ENCODE data around the gene METTL8.

The METTL8 gene

GRCh38 chr2:171452773-171453172, 19.0 kb upstream of the METTL8 start:
- H3K4me3 ChIP-seq (ENCODE audit: low read depth in 1 of 2, low read length in 1 of 2): no peak overlapping the region
- no peak overlapping the region for H3K27ac ChIP-seq
- TF ChIP-seq CTCF (IDR thresholded peaks at IDR 0.05): no peak
- peaks cover 4% of the 10 kb centered on the region for H3K36me3 ChIP-seq
- no peaks in the 10 kb centered on the region for H3K9me3 ChIP-seq
- no peaks in the 10 kb centered on the region for H3K4me1 ChIP-seq (ENCODE audit: control insufficient read depth in 1 of 2, insufficient read depth in 1 of 2, low read depth in 1 of 2, low read length in 1 of 2)
- no peaks in the 10 kb centered on the region for H3K27me3 ChIP-seq

GRCh38 chr2:171451074-171451473, 17.3 kb upstream of the METTL8 start:
- Histone ChIP-seq H3K4me1 (ENCODE audit: control insufficient read depth in 1 of 2, insufficient read depth in 1 of 2, low read depth in 1 of 2, low read length in 1 of 2) (no peaks in the 10 kb centered on the region), H3K9me3 (no peaks in the 10 kb centered on the region), H3K4me3 (ENCODE audit: low read depth in 1 of 2, low read length in 1 of 2) (no peak overlapping the region), H3K36me3 (peaks cover 4% of the 10 kb centered on the region), H3K27me3 (no peaks in the 10 kb centered on the region), H3K27ac (no peak overlapping the region)
- TF ChIP-seq CTCF (IDR thresholded peaks at IDR 0.05): no peak

GRCh38 chr2:171447675-171448074, 13.9 kb upstream of the METTL8 start:
- no peak for TF ChIP-seq CTCF (IDR thresholded peaks at IDR 0.05)
- H3K9me3 ChIP-seq: no peaks in the 10 kb centered on the region
- no peaks in the 10 kb centered on the region for H3K4me1 ChIP-seq (ENCODE audit: control insufficient read depth in 1 of 2, insufficient read depth in 1 of 2, low read depth in 1 of 2, low read length in 1 of 2)
- no peak overlapping the region for H3K27ac ChIP-seq
- no peak overlapping the region for H3K4me3 ChIP-seq (ENCODE audit: low read depth in 1 of 2, low read length in 1 of 2)
- H3K27me3 ChIP-seq: no peaks in the 10 kb centered on the region
- peaks cover 4% of the 10 kb centered on the region for H3K36me3 ChIP-seq

GRCh38 chr2:171441470-171441869, 7.7 kb upstream of the METTL8 start:
- no peaks in the 10 kb centered on the region for H3K4me1 ChIP-seq (ENCODE audit: control insufficient read depth in 1 of 2, insufficient read depth in 1 of 2, low read depth in 1 of 2, low read length in 1 of 2)
- no peak for TF ChIP-seq CTCF (IDR thresholded peaks at IDR 0.05)
- no peak overlapping the region for H3K4me3 ChIP-seq (ENCODE audit: low read depth in 1 of 2, low read length in 1 of 2)
- H3K9me3 ChIP-seq: no peaks in the 10 kb centered on the region
- no peaks in the 10 kb centered on the region for H3K27me3 ChIP-seq
- peaks cover 6% of the 10 kb centered on the region for H3K36me3 ChIP-seq
- no peak overlapping the region for H3K27ac ChIP-seq

- Histone ChIP-seq H3K36me3 (peaks cover 6% of the 10 kb centered on the region), H3K9me3 (no peaks in the 10 kb centered on the region), H3K4me3 (ENCODE audit: low read depth in 1 of 2, low read length in 1 of 2) (no peak overlapping the region), H3K27me3 (no peaks in the 10 kb centered on the region), H3K4me1 (ENCODE audit: control insufficient read depth in 1 of 2, insufficient read depth in 1 of 2, low read depth in 1 of 2, low read length in 1 of 2) (peaks cover 16% of the 10 kb centered on the region in 2 experiments), H3K27ac (no peak overlapping the region)
- TF ChIP-seq CTCF (IDR thresholded peaks at IDR 0.05): no peak
Measured at GRCh38 chr2:171436307-171436706, 2.5 kb upstream of the METTL8 start.

All from neutrophil (primary cell).